Activated CD4-positive, alpha-beta memory T cell treated with anti-CD3 and anti-CD28 coated beads for 36 hours (primary cell): Measurements from ENCODE around the gene CIDEB. TPM values are rescaled to one million over a fixed set of nuclear protein-coding genes. Genes with fewer than 3 reads are reported as not detected.

Source experiments
- CTCF ChIA-PET: fragments of 350-600 bp; sonication (Branson Sonifier 250); formaldehyde crosslinking; loops from one replicate; lab custom pipeline; 2021; ENCODE audit warnings: antibody characterized with exemption, inconsistent platforms; lab: Charles Lee
- POLR2A ChIA-PET: fragments of 350-600 bp; sonication (Branson Sonifier 250); formaldehyde crosslinking; loops from one replicate; lab custom pipeline; 2021; ENCODE audit warnings: antibody characterized with exemption; lab: Charles Lee
- DNase-seq: peaks from one replicate; pipeline ENCODE4 v3.0.0-alpha.2; 2020
- H3K27ac Mint-ChIP-seq: one replicate; pipeline ENCODE4 v1.8.0; 2021; ENCODE audit warnings: mixed read lengths
- H3K27me3 Mint-ChIP-seq: one replicate; pipeline ENCODE4 v1.8.0; 2021; ENCODE audit warnings: mixed read lengths
- H3K36me3 Mint-ChIP-seq: one replicate; pipeline ENCODE4 v1.8.0; 2021; ENCODE audit warnings: mixed read lengths
- H3K4me1 Mint-ChIP-seq: one replicate; pipeline ENCODE4 v1.8.0; 2021; ENCODE audit warnings: low read depth, mixed read lengths
- H3K4me3 Mint-ChIP-seq: one replicate; pipeline ENCODE4 v1.8.0; 2021; ENCODE audit warnings: mild to moderate bottlenecking, mixed read lengths
- H3K9me3 Mint-ChIP-seq: one replicate; pipeline ENCODE4 v1.8.0; 2021; ENCODE audit warnings: mixed read lengths
- intact Hi-C: fragments of 100-400 bp; cut with micrococcal nuclease; formaldehyde crosslinking; loops from one replicate; pipeline ENCODE4 v1.15.1; 2023
- total RNA-seq, 2 experiments: library from RNA; stranded (reverse); gene quantifications; one replicate each; pipeline ENCODE4 v1.2.3, GENCODE V29; 2021

CIDEB gene
- total RNA-seq, 2 experiments from 2014 or later, result 22.6 to 25.8 TPM

DNA sequence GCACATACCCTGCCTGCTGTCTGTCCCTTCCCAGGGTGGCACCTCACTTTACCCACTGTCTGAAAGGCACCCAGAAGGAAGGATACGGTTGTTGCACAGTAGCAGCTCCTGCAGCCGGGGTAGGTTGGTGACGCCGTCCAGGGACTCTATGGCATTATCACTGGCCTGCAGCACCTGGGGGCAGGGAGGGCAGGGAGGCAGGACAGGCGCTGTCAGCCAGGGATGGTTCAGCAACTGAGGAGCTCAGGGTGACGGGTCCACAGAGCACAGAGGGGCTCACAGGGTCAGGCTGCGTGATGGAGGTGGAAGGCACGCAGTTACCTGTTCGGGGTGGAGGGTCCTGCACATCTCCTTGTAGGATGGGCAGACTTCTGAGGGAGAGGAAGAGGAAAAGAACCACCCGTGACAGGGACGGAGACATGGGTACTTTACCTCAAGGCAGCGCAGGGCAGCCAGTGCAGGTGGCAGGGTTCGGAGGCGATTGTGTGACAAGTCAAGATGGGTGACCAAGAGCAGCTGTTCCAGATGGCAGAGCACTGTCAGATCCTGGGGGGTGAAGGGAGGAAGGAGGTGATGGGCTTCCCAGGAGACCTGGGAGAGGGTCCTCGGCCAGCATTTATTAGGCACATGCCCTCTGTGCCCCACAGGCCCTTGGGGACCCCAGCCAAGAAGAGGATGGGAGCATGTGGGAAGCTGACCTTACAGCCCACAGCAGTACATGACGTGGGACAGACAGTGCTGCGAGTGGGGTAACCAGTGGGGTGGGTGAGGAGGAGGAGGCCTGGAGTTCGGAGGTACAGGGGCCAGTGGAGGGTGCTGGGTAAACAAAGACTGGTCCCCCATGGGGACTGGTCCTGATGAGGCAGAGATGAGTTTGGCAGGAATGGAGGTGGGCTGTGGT lies 41.2 kb downstream of the CIDEB start:
- no peak for DNase-seq
- H3K36me3 Mint-ChIP-seq, result peaks cover 10% of the 10 kb centered on the region
- H3K4me1 Mint-ChIP-seq, result peaks cover 5% of the 10 kb centered on the region
- no peaks in the 10 kb centered on the region for H3K27me3 Mint-ChIP-seq
- H3K4me3 Mint-ChIP-seq, result no peak overlapping the region
- no peaks in the 10 kb centered on the region for H3K9me3 Mint-ChIP-seq
- H3K27ac Mint-ChIP-seq, result no peak overlapping the region
- intact Hi-C loops, result no loop called here
- POLR2A ChIA-PET, result interaction anchor here (0.6 kb wide), 1 partner anchor 16 kb away, joined by 3 read pairs; no protein-coding TSS in a partner anchor
- CTCF ChIA-PET, result interaction anchor here (1.0 to 1.7 kb wide), 5 partner anchors 13 to 67 kb away, joined by 3 to 4 read pairs (median 3); partner anchors contain the start of genes CIDEB and TINF2

DNA sequence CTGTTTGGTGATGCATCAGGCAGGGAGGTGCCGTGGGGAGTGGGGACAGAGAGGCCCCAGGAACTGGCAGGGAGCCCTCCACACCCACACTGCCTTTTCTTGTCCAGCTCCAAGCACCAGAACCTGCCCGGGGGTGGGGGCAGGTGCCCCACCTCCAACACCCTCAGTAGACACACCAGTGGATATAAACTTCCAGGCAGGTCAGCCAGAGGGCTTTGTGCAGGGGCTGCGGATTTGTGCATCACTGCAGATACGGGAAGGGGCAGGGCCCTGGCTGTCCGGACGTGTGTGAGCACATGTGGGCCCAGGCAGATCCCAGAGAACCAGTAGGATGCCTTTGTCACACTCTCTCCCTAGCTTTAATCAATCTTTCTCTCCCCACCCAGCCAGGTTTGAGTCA lies 43.5 kb downstream of the CIDEB start:
- H3K27ac Mint-ChIP-seq, result no peak overlapping the region
- no peaks in the 10 kb centered on the region for H3K9me3 Mint-ChIP-seq
- intact Hi-C loops, result no loop called here
- H3K27me3 Mint-ChIP-seq, result no peaks in the 10 kb centered on the region
- no peak overlapping the region for H3K4me3 Mint-ChIP-seq
- peaks cover 10% of the 10 kb centered on the region for H3K36me3 Mint-ChIP-seq
- POLR2A ChIA-PET, result interaction anchor here (0.9 to 1.0 kb wide), 2 partner anchors 16 to 22 kb away, joined by 3 read pairs; partner anchors contain the start of gene TINF2
- CTCF ChIA-PET, result interaction anchor here (1.1 to 2.0 kb wide), 2 partner anchors 15 to 69 kb away, joined by 5 to 6 read pairs; no protein-coding TSS in a partner anchor
- DNase-seq, result no peak
- H3K4me1 Mint-ChIP-seq, result no peaks in the 10 kb centered on the region

DNA sequence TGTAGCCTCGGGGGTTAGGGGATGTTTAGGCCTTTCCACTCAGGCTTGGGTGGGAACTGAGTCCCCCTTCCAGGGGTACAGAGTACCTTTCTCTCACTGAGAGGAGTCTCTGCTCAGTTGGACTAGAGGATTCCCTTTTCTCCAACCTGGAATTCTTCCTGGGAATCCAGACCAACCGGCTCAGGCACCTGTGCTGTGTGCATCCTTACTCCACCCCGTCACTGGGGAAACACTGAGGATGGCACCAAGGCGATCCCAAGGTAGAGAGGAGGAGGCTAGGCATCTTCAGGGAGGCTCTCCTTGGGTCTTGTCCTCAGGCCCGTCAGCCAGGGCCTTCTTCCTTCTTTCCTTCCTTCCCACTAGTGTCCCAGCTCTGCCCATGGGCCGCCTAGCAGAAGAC lies 43.9 kb downstream of the CIDEB start:
- no peak for DNase-seq
- no peaks in the 10 kb centered on the region for H3K9me3 Mint-ChIP-seq
- no peak overlapping the region for H3K27ac Mint-ChIP-seq
- intact Hi-C loops, result no loop called here
- H3K4me1 Mint-ChIP-seq, result no peaks in the 10 kb centered on the region
- ChIA-PET CTCF (interaction anchor here (1.1 to 2.0 kb wide), 2 partner anchors 16 to 69 kb away, joined by 5 to 6 read pairs; no protein-coding TSS in a partner anchor), POLR2A (interaction anchor here (0.9 to 1.0 kb wide), 2 partner anchors 16 to 22 kb away, joined by 3 read pairs; partner anchors contain the start of gene TINF2)
- peaks cover 10% of the 10 kb centered on the region for H3K36me3 Mint-ChIP-seq
- no peak overlapping the region for H3K4me3 Mint-ChIP-seq
- no peaks in the 10 kb centered on the region for H3K27me3 Mint-ChIP-seq

DNA sequence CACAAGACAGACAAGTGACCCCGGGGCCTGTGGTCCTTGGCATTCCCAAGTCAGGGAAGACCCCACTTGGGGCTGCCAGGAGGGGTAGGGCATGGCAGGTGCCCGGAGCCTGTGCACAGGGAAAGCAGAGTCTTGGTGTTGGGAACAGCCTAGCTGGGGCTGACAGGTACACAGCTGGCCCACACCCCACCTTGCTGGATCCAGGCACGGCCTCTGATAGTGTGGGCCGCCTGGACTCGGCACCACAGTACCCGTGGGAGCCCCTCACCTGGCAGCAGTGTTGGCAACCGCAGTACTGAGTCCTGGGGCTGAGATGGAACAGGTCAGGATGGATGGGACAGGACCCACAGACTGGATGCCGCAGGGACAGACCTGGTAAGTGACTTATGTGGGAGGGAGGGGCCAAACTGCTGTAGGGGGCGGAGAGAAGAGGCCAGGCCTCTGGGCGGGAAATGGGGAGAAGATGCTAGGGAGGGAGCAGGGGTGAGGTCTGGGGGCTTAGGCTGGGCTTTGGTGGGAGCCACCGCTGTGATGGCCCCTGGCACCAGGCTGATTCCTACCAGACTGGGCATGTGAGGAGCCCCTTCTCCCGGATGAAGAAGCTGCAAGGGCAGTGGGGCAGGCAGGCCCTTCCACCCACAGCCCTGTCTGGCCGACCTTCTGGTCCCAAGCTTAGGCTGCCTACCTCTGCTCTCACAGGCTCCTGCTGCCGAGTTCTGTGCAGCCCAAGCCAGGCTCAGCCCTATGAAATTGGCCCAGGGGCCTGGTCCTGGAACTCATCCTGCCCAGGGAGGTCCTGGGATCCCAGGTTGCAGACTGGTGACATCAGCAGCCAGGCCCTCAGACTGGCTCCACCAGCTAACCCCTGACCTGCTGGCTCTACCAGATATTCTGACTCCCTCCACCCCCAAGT lies 44.7 kb downstream of the CIDEB start, which contains the start of gene TGM1:
TSS of gene TGM1 (minus strand) at position 357 of the 913 bp plus-strand sequence. CDS start 825 bp downstream, outside the sequence.
- Mint-ChIP-seq H3K9me3 (no peaks in the 10 kb centered on the region), H3K36me3 (peaks cover 10% of the 10 kb centered on the region), H3K27me3 (no peaks in the 10 kb centered on the region), H3K27ac (no peak within 1 kb of the TSS), H3K4me3 (no peak within 1 kb of the TSS), H3K4me1 (no peaks in the 10 kb centered on the region)
- intact Hi-C loops, result no loop called here
- ChIA-PET CTCF (interaction anchor here (0.6 to 2.0 kb wide), 3 partner anchors 17 to 70 kb away, joined by 4 to 6 read pairs (median 5); no protein-coding TSS in a partner anchor), POLR2A (interaction anchor here (1.0 kb wide), 1 partner anchor 21 kb away, joined by 3 read pairs; the partner anchor contains the start of gene TINF2)
- no peak for DNase-seq

- CTCF ChIA-PET, result no interaction called here
These were observed 45.8 kb downstream of the CIDEB start for GRCh38 chr14:24261969-24262327.

GRCh38 chr14:24261256-24261968 lies 46.4 kb downstream of the CIDEB start:
- Mint-ChIP-seq H3K27me3 (no peaks in the 10 kb centered on the region), H3K4me3 (no peak overlapping the region), H3K4me1 (no peaks in the 10 kb centered on the region), H3K9me3 (no peaks in the 10 kb centered on the region), H3K27ac (no peak overlapping the region), H3K36me3 (peaks cover 1% of the 10 kb centered on the region)
- intact Hi-C loops, result no loop called here
- no peak for DNase-seq
- ChIA-PET POLR2A (no interaction called here), CTCF (interaction anchor here (1.0 kb wide), 1 partner anchor 35 kb away, joined by 3 read pairs; no protein-coding TSS in a partner anchor)

More at GRCh38 chr14:24261969-24262327, 45.8 kb downstream of the CIDEB start:
- no peak for DNase-seq
- intact Hi-C loops, result no loop called here
- Mint-ChIP-seq H3K9me3 (no peaks in the 10 kb centered on the region), H3K27me3 (no peaks in the 10 kb centered on the region), H3K4me1 (no peaks in the 10 kb centered on the region), H3K4me3 (no peak overlapping the region), H3K36me3 (peaks cover 6% of the 10 kb centered on the region), H3K27ac (no peak overlapping the region)
- POLR2A ChIA-PET, result no interaction called here

DNA sequence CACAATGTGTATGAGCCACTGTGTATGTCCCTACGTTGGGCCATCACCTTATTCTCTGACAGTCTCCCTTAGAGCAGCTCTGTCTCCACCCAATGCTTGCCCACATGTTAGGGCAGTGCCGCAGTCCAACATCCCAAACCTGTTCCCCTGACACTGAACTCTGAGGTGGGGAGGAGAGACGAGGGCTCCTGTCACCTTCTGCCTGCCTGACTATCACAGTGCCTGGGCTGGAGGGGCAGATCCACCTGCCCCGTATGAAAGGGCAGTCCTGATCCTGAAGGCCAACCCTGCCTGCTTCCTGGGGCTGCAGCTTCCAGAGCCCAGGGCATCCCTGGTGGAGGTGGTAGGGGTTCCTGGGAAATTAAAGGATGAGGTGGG lies 47.0 kb downstream of the CIDEB start:
- intact Hi-C loops, result no loop called here
- DNase-seq, result no peak
- no peaks in the 10 kb centered on the region for H3K9me3 Mint-ChIP-seq
- H3K27ac Mint-ChIP-seq, result no peak overlapping the region
- no peaks in the 10 kb centered on the region for H3K4me1 Mint-ChIP-seq
- POLR2A ChIA-PET, result no interaction called here
- H3K4me3 Mint-ChIP-seq, result no peak overlapping the region
- CTCF ChIA-PET, result interaction anchor here (1.0 kb wide), 1 partner anchor 36 kb away, joined by 3 read pairs; no protein-coding TSS in a partner anchor
- H3K36me3 Mint-ChIP-seq, result peaks cover 1% of the 10 kb centered on the region
- H3K27me3 Mint-ChIP-seq, result no peaks in the 10 kb centered on the region

- H3K27ac Mint-ChIP-seq, result no peak overlapping the region
- intact Hi-C loops, result no loop called here
- peaks cover 1% of the 10 kb centered on the region for H3K36me3 Mint-ChIP-seq
- no peaks in the 10 kb centered on the region for H3K4me1 Mint-ChIP-seq
- ChIA-PET POLR2A (no interaction called here), CTCF (no interaction called here)
- H3K9me3 Mint-ChIP-seq, result no peaks in the 10 kb centered on the region
- no peak overlapping the region for H3K4me3 Mint-ChIP-seq
- no peak for DNase-seq
- H3K27me3 Mint-ChIP-seq, result no peaks in the 10 kb centered on the region
These were observed 47.6 kb downstream of the CIDEB start for GRCh38 chr14:24260026-24260779.

DNA sequence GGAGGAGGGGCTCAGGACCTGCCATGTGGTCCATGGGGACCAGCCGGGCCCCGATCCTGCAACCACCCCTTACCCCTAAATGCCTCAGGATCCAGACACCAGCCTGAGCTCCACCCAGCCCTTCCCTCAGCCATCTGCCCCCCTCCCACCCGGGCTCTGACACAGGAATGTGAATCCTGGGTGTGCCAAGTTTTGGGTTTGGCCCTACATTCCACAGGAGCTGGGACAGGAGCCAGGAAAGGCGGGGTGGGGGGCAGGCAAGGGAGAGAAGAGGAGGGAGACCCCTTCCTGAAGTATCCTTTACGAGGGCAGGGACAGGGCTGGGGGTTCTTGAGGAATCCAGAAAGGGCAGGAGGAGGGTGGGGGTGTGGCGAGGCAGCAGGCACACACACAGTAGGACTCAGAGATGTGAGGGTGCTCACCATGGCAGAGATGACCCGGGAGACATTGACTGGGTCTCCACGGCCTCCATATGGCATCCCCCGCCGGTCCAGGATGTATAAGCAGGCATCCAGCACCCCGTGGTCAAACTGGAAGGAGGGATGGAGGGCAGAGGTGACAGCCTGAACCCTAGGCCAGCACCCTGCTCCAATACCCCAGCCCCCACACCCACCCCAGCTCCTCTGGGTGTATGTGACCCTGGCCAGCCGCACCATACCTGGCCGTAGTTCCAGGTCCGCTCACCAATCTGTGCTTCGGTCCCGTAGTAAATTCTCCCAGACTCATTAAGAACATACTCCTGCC lies 48.3 kb downstream of the CIDEB start:
- no peak for DNase-seq
- no peak overlapping the region for H3K27ac Mint-ChIP-seq
- intact Hi-C loops, result no loop called here
- peaks cover 1% of the 10 kb centered on the region for H3K36me3 Mint-ChIP-seq
- no peak overlapping the region for H3K4me3 Mint-ChIP-seq
- ChIA-PET CTCF (no interaction called here), POLR2A (no interaction called here)
- H3K27me3 Mint-ChIP-seq, result no peaks in the 10 kb centered on the region
- H3K9me3 Mint-ChIP-seq, result no peaks in the 10 kb centered on the region
- no peaks in the 10 kb centered on the region for H3K4me1 Mint-ChIP-seq

DNA sequence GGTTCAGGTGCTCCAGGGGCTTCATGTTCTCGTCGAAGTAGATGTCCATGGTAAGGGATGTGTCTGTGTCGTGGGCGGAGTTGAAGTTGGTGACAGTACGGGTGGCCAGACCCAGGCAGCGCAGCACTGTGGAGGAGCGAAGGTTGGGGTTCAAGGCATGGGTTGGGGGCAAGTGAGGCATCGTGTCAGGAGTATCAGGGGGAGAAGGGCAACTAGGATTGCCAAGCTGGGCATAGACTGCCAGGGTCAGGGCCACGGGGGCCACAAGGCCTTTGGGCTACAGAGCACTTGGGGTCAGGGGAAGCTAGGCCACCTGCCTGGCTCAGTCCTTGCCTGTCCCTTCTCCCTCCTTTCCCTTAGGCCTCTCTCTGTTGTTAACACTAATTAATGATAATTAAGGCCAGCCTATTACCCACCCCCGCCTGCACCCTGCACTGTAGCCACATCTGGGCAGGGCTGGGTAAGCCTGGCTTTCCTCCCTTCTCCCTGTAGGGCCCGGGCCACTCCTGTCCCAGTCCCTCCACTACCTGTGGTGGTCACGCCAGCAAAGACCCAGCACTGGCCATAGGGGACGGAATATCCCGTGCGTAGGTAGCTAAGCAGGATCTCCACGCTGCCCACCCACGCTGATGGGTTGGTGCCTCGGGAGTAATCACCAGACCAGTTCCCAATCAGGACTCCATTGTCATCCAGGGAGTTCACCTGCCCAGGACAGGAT lies 49.1 kb downstream of the CIDEB start:
- intact Hi-C loops, result no loop called here
- CTCF ChIA-PET, result interaction anchor here (1.4 to 2.1 kb wide), 4 partner anchors 16 to 49 kb away, joined by 3 to 7 read pairs (median 4); partner anchors contain the start of genes CIDEB, MDP1 and TINF2
- peaks cover 1% of the 10 kb centered on the region for H3K36me3 Mint-ChIP-seq

More for the DNA sequence above, 49.1 kb downstream of the CIDEB start:
- H3K9me3 Mint-ChIP-seq, result no peaks in the 10 kb centered on the region
- H3K4me1 Mint-ChIP-seq, result no peaks in the 10 kb centered on the region
- no peaks in the 10 kb centered on the region for H3K27me3 Mint-ChIP-seq
- no peak for DNase-seq
- POLR2A ChIA-PET, result no interaction called here
- H3K27ac Mint-ChIP-seq, result no peak overlapping the region
- H3K4me3 Mint-ChIP-seq, result no peak overlapping the region
